IMR-90 (cell line): ENCODE data around the gene CYLC1. TPM values are rescaled to one million over a fixed set of nuclear protein-coding genes. Genes with fewer than 3 reads are reported as not detected.
A peak's percentile ranks its signal among the peaks of the same experiment; 100 is the strongest.

ENCODE experiments used
- ATAC-seq: fragments of 200-7000 bp; cut with Tn5 transposase; 2 replicates; pipeline ENCODE4 v1.9.1; 2020; ENCODE audit warnings: low read depth, mild to moderate bottlenecking, moderate library complexity
- BruUV-seq: library from RNA; stranded (reverse); fragments of 400-500 nt; replicated peaks from 2 replicates; lab custom pipeline; 2021; lab: Mats Ljungman, UMichigan
- CTCF ChIA-PET: fragments of 300-600 bp; formaldehyde crosslinking; extraction: SDS; loops from one replicate; lab custom pipeline; 2021; ENCODE audit warnings: antibody characterized with exemption; lab: Yijun Ruan, JAX
- POLR2A ChIA-PET: fragments of 300-600 bp; sonication (Branson Sonifier 250); formaldehyde crosslinking; loops from one replicate; lab custom pipeline; 2022; ENCODE audit warnings: antibody characterized with exemption; ENCODE audit not compliant: unreplicated experiment; lab: Charles Lee
- DNase-seq: peaks from one replicate; pipeline ENCODE4 v3.0.0; 2013
- H2AFZ ChIP-seq: replicated peaks from 2 replicates; pipeline ENCODE3; 2013; ENCODE audit warnings: low read length, mild to moderate bottlenecking; ENCODE audit not compliant: poor library complexity
- H2AK5ac ChIP-seq: 2 replicates; pipeline ENCODE4 v1.6.1; 2013; ENCODE audit warnings: low read depth, low read length, inconsistent platforms
- H2AK9ac ChIP-seq: replicated peaks from 2 replicates; pipeline ENCODE3; 2013; ENCODE audit warnings: mild to moderate bottlenecking, low read depth, low read length, moderate library complexity; ENCODE audit not compliant: poor library complexity
- H2BK120ac ChIP-seq: 2 replicates; pipeline ENCODE4 v1.6.1; 2013; ENCODE audit warnings: low read depth, low read length, inconsistent platforms
- H2BK15ac ChIP-seq: 3 replicates; pipeline ENCODE4 v1.6.1; 2013; ENCODE audit warnings: low read depth, low read length, inconsistent platforms
- H2BK20ac ChIP-seq: 2 replicates; pipeline ENCODE4 v1.6.1; 2013; ENCODE audit warnings: low read depth, mild to moderate bottlenecking, inconsistent platforms, low read length, moderate library complexity
- H2BK5ac ChIP-seq: 2 replicates; pipeline ENCODE4 v1.6.1; 2013; ENCODE audit warnings: mild to moderate bottlenecking, low read depth, low read length, inconsistent platforms; ENCODE audit not compliant: poor library complexity, severe bottlenecking
- H3K14ac ChIP-seq: replicated peaks from 2 replicates; pipeline ENCODE4 v1.6.1; 2013; ENCODE audit warnings: low read depth, low read length, inconsistent platforms
- H3K18ac ChIP-seq: 2 replicates; pipeline ENCODE4 v1.6.1; 2013; ENCODE audit warnings: low read depth, low read length, control low read depth
- H3K23ac ChIP-seq: 2 replicates; pipeline ENCODE4 v1.6.1; 2013; ENCODE audit warnings: low read depth, low read length, inconsistent platforms
- H3K27ac ChIP-seq: 2 replicates; pipeline ENCODE4 v1.5.1; 2013; ENCODE audit warnings: mild to moderate bottlenecking, control low read depth, low read length; ENCODE audit not compliant: insufficient read depth
- H3K27me3 ChIP-seq: 2 replicates; pipeline ENCODE4 v1.6.1; 2013; ENCODE audit warnings: low read length; ENCODE audit not compliant: control insufficient read depth, insufficient read depth
- H3K36me3 ChIP-seq: 2 replicates; pipeline ENCODE4 v1.6.1; 2013; ENCODE audit warnings: low read length, mixed read lengths; ENCODE audit not compliant: control insufficient read depth, insufficient read depth
- H3K4ac ChIP-seq: 2 replicates; pipeline ENCODE4 v1.6.1; 2013; ENCODE audit warnings: low read depth, low read length, inconsistent platforms
- H3K4me1 ChIP-seq: 2 replicates; pipeline ENCODE4 v1.6.1; 2013; ENCODE audit warnings: low read length, mixed read lengths; ENCODE audit not compliant: control insufficient read depth, insufficient read depth
- H3K4me2 ChIP-seq: 2 replicates; pipeline ENCODE4 v1.6.1; 2013; ENCODE audit warnings: low read depth, mild to moderate bottlenecking, control low read depth, low read length, moderate library complexity
- H3K4me3 ChIP-seq: 2 replicates; pipeline ENCODE4 v1.5.1; 2013; ENCODE audit warnings: low read depth, mild to moderate bottlenecking, control low read depth, low read length, moderate library complexity; ENCODE audit not compliant: insufficient read depth
- H3K56ac ChIP-seq: 2 replicates; pipeline ENCODE4 v1.6.1; 2013; ENCODE audit warnings: low read length, inconsistent platforms; ENCODE audit not compliant: insufficient read depth; ENCODE audit errors: extremely low read depth
- H3K79me1 ChIP-seq, 2 experiments: 2 replicates each; pipeline ENCODE4 v1.6.1; 2013; ENCODE audit warnings: low read length in 2 of 2, inconsistent platforms in 1 of 2, low read depth in 1 of 2
- H3K9ac ChIP-seq: 2 replicates; pipeline ENCODE4 v1.6.1; 2013; ENCODE audit warnings: low read depth, low read length, control low read depth
- H3K9me1 ChIP-seq: 2 replicates; pipeline ENCODE4 v1.6.1; 2013; ENCODE audit warnings: low read length, inconsistent platforms; ENCODE audit not compliant: insufficient read depth
- H3K9me3 ChIP-seq: 2 replicates; pipeline ENCODE4 v1.6.1; 2013; ENCODE audit warnings: low read length; ENCODE audit not compliant: control insufficient read depth, insufficient read depth
- H4K20me1 ChIP-seq: 2 replicates; pipeline ENCODE4 v1.6.1; 2013; ENCODE audit warnings: low read length, inconsistent platforms; ENCODE audit not compliant: insufficient read depth
- H4K5ac ChIP-seq: 2 replicates; pipeline ENCODE4 v1.6.1; 2013; ENCODE audit warnings: mild to moderate bottlenecking, low read depth, low read length, control low read depth
- H4K8ac ChIP-seq, 2 experiments: 2 replicates each; pipeline ENCODE4 v1.6.1; 2013; ENCODE audit warnings: low read depth in 2 of 2, low read length in 2 of 2, control low read depth in 1 of 2, inconsistent platforms in 1 of 2
- H4K91ac ChIP-seq: 2 replicates; pipeline ENCODE4 v1.6.1; 2013; ENCODE audit warnings: low read depth, low read length, inconsistent platforms; ENCODE audit not compliant: insufficient read depth
- BHLHE40 ChIP-seq: fragments of 150-350 bp; IDR thresholded peaks from 2 replicates; pipeline ENCODE4 v1.6.1; 2016; ENCODE audit warnings: mild to moderate bottlenecking, low read depth, low read length
- CEBPB ChIP-seq: IDR thresholded peaks from 2 replicates; pipeline ENCODE4 v1.6.1; 2012; ENCODE audit warnings: low read depth, low read length, improper control_type of control experiment
- CHD1 ChIP-seq: IDR thresholded peaks from 2 replicates; pipeline ENCODE4 v1.6.1; 2012; ENCODE audit warnings: low read depth, low read length, improper control_type of control experiment
- MAFK ChIP-seq: IDR thresholded peaks from 2 replicates; pipeline ENCODE4 v1.6.1; 2012; ENCODE audit warnings: low read depth, low read length, improper control_type of control experiment
- MXI1 ChIP-seq: IDR thresholded peaks from 2 replicates; pipeline ENCODE4 v1.6.1; 2012; ENCODE audit warnings: low read depth, mild to moderate bottlenecking, low read length, moderate library complexity, borderline replicate concordance
- POLR2A ChIP-seq: IDR thresholded peaks from 2 replicates; pipeline ENCODE4 v1.6.1; 2012; ENCODE audit warnings: mild to moderate bottlenecking, low read depth, low read length
- RAD21 ChIP-seq: IDR thresholded peaks from 2 replicates; pipeline ENCODE4 v1.6.1; 2012; ENCODE audit warnings: low read length, improper control_type of control experiment
- RFX5 ChIP-seq: IDR thresholded peaks from 2 replicates; pipeline ENCODE4 v1.8.0; 2012; ENCODE audit warnings: low read depth, mild to moderate bottlenecking, low read length, moderate library complexity
- SMC3 ChIP-seq: fragments of 150-350 bp; IDR thresholded peaks from 2 replicates; pipeline ENCODE4 v1.6.1; 2016; ENCODE audit warnings: low read depth, mild to moderate bottlenecking, antibody characterized with exemption, low read length, moderate library complexity
- WGBS, 2 experiments: methylation state at CpG; one replicate each; pipeline versions ENCODE4 v1.1.5 to v1.1.7; 2013; ENCODE audit warnings: missing lambda C conversion rate in 2 of 2; ENCODE audit not compliant: insufficient read length in 1 of 2; ENCODE audit errors: extremely low coverage in 2 of 2; 5-methylcytosine and 5-hydroxymethylcytosine counted together
- dilution Hi-C: fragments of 300-500 bp; cut with HindIII; formaldehyde crosslinking; loops from one replicate; pipeline ENCODE4 v1.14.3; 2018; ENCODE audit warnings: low sequenced_read_pairs; ENCODE audit not compliant: unreplicated experiment
- in situ Hi-C: fragments of 300-500 bp; cut with MboI; formaldehyde crosslinking; loops from 3 replicates; pipeline ENCODE4 v1.14.3; 2019; ENCODE audit warnings: low sequenced_read_pairs, inconsistent platforms, mixed read lengths
- intact Hi-C: fragments of 100-400 bp; cut with micrococcal nuclease; formaldehyde crosslinking; loops from 2 replicates; pipeline ENCODE4 v1.10.0; 2022
- polyA plus RNA-seq, 3 experiments: library from polyadenylated mRNA; depleted of rRNA; stranded (reverse); fragments of >200 nt; gene quantifications; 2 replicates each; pipeline ENCODE4 v1.2.3, GENCODE V29; 2012; ENCODE audit warnings: low replicate concordance in 1 of 3
- total RNA-seq: library from RNA; depleted of rRNA; stranded (reverse); fragments of >200 nt; gene quantifications from 2 replicates; pipeline ENCODE4 v1.2.3, GENCODE V29; 2012
- TF ChIP-seq, protein P1 (sequence below): conservative IDR thresholded peaks from 2 replicates; pipeline ENCODE4 v1.5.1; 2012; ENCODE audit warnings: mild to moderate bottlenecking, low read depth, low read length, improper control_type of control experiment

Gene CYLC1
- total and polyA plus RNA-seq, 2 of the 4 experiments (the other 2 are of a cell fraction): not detected

DNA sequence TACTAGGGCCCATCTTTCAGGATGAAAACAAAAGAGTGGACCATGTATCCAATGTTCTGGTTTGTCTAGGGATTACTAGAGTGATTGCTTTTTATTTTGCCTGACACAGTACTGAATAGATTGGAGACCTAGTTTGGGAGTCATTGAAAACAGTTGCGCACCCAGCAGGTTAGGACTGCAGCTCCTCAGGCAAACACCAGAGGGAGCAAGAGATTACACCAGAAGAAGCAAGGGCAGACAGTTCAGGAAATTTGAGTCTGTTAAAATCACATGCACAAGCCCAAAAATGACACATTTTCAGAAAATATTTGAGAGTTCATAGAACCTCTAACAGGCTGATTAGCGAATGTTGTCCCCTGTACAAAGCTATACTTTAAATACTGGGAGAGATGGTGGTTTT is 55.6 kb downstream of the CYLC1 start:
- H3K36me3 ChIP-seq: no peaks in the 10 kb centered on the region
- H2AK5ac ChIP-seq: no peak overlapping the region
- no CpG with 5 or more reads among the region's 2 CpGs for WGBS, 2 experiments
- no peaks in the 10 kb centered on the region for H3K27me3 ChIP-seq
- no peak overlapping the region for H3K18ac ChIP-seq
- no peak overlapping the region for H3K27ac ChIP-seq
- TF ChIP-seq RAD21: peak; percentile 54
- TF ChIP-seq, protein P1, sequence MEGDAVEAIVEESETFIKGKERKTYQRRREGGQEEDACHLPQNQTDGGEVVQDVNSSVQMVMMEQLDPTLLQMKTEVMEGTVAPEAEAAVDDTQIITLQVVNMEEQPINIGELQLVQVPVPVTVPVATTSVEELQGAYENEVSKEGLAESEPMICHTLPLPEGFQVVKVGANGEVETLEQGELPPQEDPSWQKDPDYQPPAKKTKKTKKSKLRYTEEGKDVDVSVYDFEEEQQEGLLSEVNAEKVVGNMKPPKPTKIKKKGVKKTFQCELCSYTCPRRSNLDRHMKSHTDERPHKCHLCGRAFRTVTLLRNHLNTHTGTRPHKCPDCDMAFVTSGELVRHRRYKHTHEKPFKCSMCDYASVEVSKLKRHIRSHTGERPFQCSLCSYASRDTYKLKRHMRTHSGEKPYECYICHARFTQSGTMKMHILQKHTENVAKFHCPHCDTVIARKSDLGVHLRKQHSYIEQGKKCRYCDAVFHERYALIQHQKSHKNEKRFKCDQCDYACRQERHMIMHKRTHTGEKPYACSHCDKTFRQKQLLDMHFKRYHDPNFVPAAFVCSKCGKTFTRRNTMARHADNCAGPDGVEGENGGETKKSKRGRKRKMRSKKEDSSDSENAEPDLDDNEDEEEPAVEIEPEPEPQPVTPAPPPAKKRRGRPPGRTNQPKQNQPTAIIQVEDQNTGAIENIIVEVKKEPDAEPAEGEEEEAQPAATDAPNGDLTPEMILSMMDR: peak; percentile 54
- peak; percentile 51 for TF ChIP-seq SMC3
- TF ChIP-seq MXI1: no peak
- TF ChIP-seq POLR2A: no peak
- no peak for TF ChIP-seq BHLHE40
- no peak for TF ChIP-seq CEBPB
- no peak for TF ChIP-seq MAFK
- no peak for TF ChIP-seq CHD1
- TF ChIP-seq RFX5: no peak
- no peak overlapping the region for H2AFZ ChIP-seq
- no peak overlapping the region for H3K23ac ChIP-seq
- H3K14ac ChIP-seq: no peak overlapping the region
- H3K4me1 ChIP-seq: no peaks in the 10 kb centered on the region
- no peak overlapping the region for H2AK9ac ChIP-seq
- H3K9ac ChIP-seq: no peak overlapping the region
- no peak overlapping the region for H2BK20ac ChIP-seq
- no peak overlapping the region for H3K4me3 ChIP-seq
- DNase-seq: peak; percentile 11
- ChIA-PET POLR2A (no interaction called here), CTCF (interaction anchor here (0.6 to 1.1 kb wide), 2 partner anchors 59 to 414 kb away, joined by 3 read pairs; no protein-coding TSS in a partner anchor)
- intact Hi-C loops (loop anchor here (1.0 to 10.0 kb wide), 4 partner anchors 271 to 1138 kb away; no protein-coding TSS in a partner anchor), dilution Hi-C loops (no loop called here), in situ Hi-C loops (no loop called here)
- no peak overlapping the region for H4K91ac ChIP-seq
- H2BK120ac ChIP-seq: no peak overlapping the region
- BruUV-seq: no TSS peak
- ATAC-seq: peak; percentile 48; the same call in 1 of the 2 replicates
- no peaks in the 10 kb centered on the region for H3K9me1 ChIP-seq
- no peak overlapping the region for H2BK5ac ChIP-seq
- no peaks in the 10 kb centered on the region for H3K79me1 ChIP-seq
- H3K9me3 ChIP-seq: no peaks in the 10 kb centered on the region
- no peak overlapping the region for H4K8ac ChIP-seq
- H3K4ac ChIP-seq: no peak overlapping the region
- H2BK15ac ChIP-seq: no peak overlapping the region
- H4K20me1 ChIP-seq: no peaks in the 10 kb centered on the region
- H3K56ac ChIP-seq: no peak overlapping the region
- no peak overlapping the region for H3K4me2 ChIP-seq
- H4K5ac ChIP-seq: no peak overlapping the region
